GM12891 (cell line): Measurements from ENCODE around the gene CELF5.

Experiments used
- POLR2A ChIP-seq: IDR thresholded peaks from 2 replicates; pipeline ENCODE4 v1.6.1; 2011; ENCODE audit warnings: low read depth, low read length, control low read depth
- POLR2AphosphoS5 ChIP-seq: IDR thresholded peaks from 2 replicates; pipeline ENCODE4 v1.6.1; 2011; ENCODE audit warnings: low read depth, low read length, control low read depth
- TAF1 ChIP-seq: IDR thresholded peaks from 2 replicates; pipeline ENCODE4 v1.6.1; 2011; ENCODE audit warnings: low read depth, low read length, control low read depth

GRCh38 chr19:3253270-3253669, 28.8 kb downstream of the CELF5 start:
- TF ChIP-seq POLR2AphosphoS5 (no peak), TAF1 (no peak), POLR2A (no peak)
